ENCODE measurements around the gene ST3GAL3.

- TF ChIP-seq, protein P1, sequence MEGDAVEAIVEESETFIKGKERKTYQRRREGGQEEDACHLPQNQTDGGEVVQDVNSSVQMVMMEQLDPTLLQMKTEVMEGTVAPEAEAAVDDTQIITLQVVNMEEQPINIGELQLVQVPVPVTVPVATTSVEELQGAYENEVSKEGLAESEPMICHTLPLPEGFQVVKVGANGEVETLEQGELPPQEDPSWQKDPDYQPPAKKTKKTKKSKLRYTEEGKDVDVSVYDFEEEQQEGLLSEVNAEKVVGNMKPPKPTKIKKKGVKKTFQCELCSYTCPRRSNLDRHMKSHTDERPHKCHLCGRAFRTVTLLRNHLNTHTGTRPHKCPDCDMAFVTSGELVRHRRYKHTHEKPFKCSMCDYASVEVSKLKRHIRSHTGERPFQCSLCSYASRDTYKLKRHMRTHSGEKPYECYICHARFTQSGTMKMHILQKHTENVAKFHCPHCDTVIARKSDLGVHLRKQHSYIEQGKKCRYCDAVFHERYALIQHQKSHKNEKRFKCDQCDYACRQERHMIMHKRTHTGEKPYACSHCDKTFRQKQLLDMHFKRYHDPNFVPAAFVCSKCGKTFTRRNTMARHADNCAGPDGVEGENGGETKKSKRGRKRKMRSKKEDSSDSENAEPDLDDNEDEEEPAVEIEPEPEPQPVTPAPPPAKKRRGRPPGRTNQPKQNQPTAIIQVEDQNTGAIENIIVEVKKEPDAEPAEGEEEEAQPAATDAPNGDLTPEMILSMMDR (IDR thresholded peaks at IDR 0.05; ENCODE audit: insufficient read depth, low read depth, low read length), result no peak
- no peak for TF ChIP-seq EZH2 (IDR thresholded peaks at IDR 0.05; ENCODE audit: insufficient read depth, low read length)
These were observed 218.5 kb downstream of the ST3GAL3 start for GRCh38 chr1:43925846-43926245.

Data from astrocyte (in vitro differentiated cells and primary cell).